Neuronal stem cell (in vitro differentiated cells): ENCODE data around the gene ERC2.

Source experiments
- DNase-seq: peaks from one replicate; pipeline ENCODE4 v3.0.0-alpha.2; 2013; ENCODE audit warnings: low spot score
- H2AFZ ChIP-seq: one replicate; pipeline ENCODE4 v1.6.1; 2013; ENCODE audit warnings: mild to moderate bottlenecking, low read length, inconsistent platforms
- H2AK5ac ChIP-seq: 2 replicates; pipeline ENCODE4 v1.6.1; 2013; ENCODE audit warnings: low read depth, mild to moderate bottlenecking, inconsistent platforms, low read length, moderate library complexity, mixed read lengths
- H2BK120ac ChIP-seq: 2 replicates; pipeline ENCODE4 v1.6.1; 2013; ENCODE audit warnings: low read depth, mild to moderate bottlenecking, inconsistent platforms, low read length, moderate library complexity, mixed read lengths
- H2BK12ac ChIP-seq: one replicate; pipeline ENCODE4 v1.6.1; 2013; ENCODE audit warnings: low read length, inconsistent platforms
- H2BK15ac ChIP-seq: 2 replicates; pipeline ENCODE4 v1.6.1; 2013; ENCODE audit warnings: mild to moderate bottlenecking, low read length, inconsistent platforms, mixed read lengths
- H2BK5ac ChIP-seq: one replicate; pipeline ENCODE4 v1.6.1; 2013; ENCODE audit warnings: inconsistent platforms, mild to moderate bottlenecking, low read length, moderate library complexity
- H3K14ac ChIP-seq: one replicate; pipeline ENCODE4 v1.6.1; 2013; ENCODE audit warnings: low read length, inconsistent platforms
- H3K18ac ChIP-seq: 2 replicates; pipeline ENCODE4 v1.6.1; 2013; ENCODE audit warnings: low read length, inconsistent platforms
- H3K23ac ChIP-seq: 2 replicates; pipeline ENCODE4 v1.6.1; 2013; ENCODE audit warnings: low read depth, mild to moderate bottlenecking, mixed read lengths, low read length, inconsistent platforms; ENCODE audit not compliant: poor library complexity
- H3K27ac ChIP-seq: replicated peaks from 3 replicates; pipeline ENCODE4 v1.5.1; 2013; ENCODE audit warnings: low read length, inconsistent platforms
- H3K27me3 ChIP-seq, 3 experiments: 2 replicates each; pipeline ENCODE4 v1.6.1; 2013; ENCODE audit warnings: low read length in 3 of 3, mild to moderate bottlenecking in 2 of 3, inconsistent platforms in 1 of 3, low read depth in 1 of 3, mixed read lengths in 1 of 3, moderate library complexity in 1 of 3; ENCODE audit not compliant: control insufficient read depth in 3 of 3, insufficient read depth in 3 of 3
- H3K36me3 ChIP-seq, 2 donors: replicated peaks in 1 of 2; 2 replicates each; pipeline ENCODE4 v1.6.1; 2013; ENCODE audit warnings: low read length in 2 of 2; ENCODE audit not compliant: control insufficient read depth in 2 of 2, insufficient read depth in 2 of 2
- H3K4ac ChIP-seq: 2 replicates; pipeline ENCODE4 v1.6.1; 2013; ENCODE audit warnings: inconsistent platforms, mild to moderate bottlenecking, low read length, moderate library complexity
- H3K4me1 ChIP-seq, 2 donors: 1 replicate in 1 of 2; 2 replicates in 1 of 2; pipeline ENCODE4 v1.6.1; 2013; ENCODE audit warnings: low read length in 2 of 2, low read depth in 1 of 2; ENCODE audit not compliant: control insufficient read depth in 2 of 2, insufficient read depth in 1 of 2
- H3K4me2 ChIP-seq: one replicate; pipeline ENCODE4 v1.6.1; 2013; ENCODE audit warnings: mild to moderate bottlenecking, low read length, inconsistent platforms; ENCODE audit not compliant: insufficient read depth, poor library complexity, severe bottlenecking
- H3K4me3 ChIP-seq, 2 donors: 2 replicates each; pipeline ENCODE4 v1.5.1; 2013; ENCODE audit warnings: low read length in 2 of 2, mild to moderate bottlenecking in 2 of 2, inconsistent platforms in 1 of 2, moderate library complexity in 1 of 2
- H3K79me1 ChIP-seq: one replicate; pipeline ENCODE4 v1.6.1; 2013; ENCODE audit warnings: low read depth, mild to moderate bottlenecking, inconsistent platforms, low read length, moderate library complexity
- H3K9ac ChIP-seq: one replicate; pipeline ENCODE4 v1.6.1; 2013; ENCODE audit warnings: mild to moderate bottlenecking, low read depth, low read length, inconsistent platforms; ENCODE audit not compliant: poor library complexity
- H3K9me3 ChIP-seq, 2 donors: replicated peaks in 1 of 2; 2 replicates each; pipeline versions ENCODE3 to v1.6.1; 2013; ENCODE audit warnings: low read length in 2 of 2, mild to moderate bottlenecking in 2 of 2, inconsistent platforms in 1 of 2, low read depth in 1 of 2, mixed read lengths in 1 of 2, moderate library complexity in 1 of 2; ENCODE audit not compliant: control insufficient read depth in 2 of 2, insufficient read depth in 1 of 2
- H4K8ac ChIP-seq: one replicate; pipeline ENCODE4 v1.6.1; 2013; ENCODE audit warnings: low read depth, mild to moderate bottlenecking, inconsistent platforms, low read length, moderate library complexity
- H4K91ac ChIP-seq: one replicate; pipeline ENCODE4 v1.6.1; 2013; ENCODE audit warnings: low read length, low read depth, mild to moderate bottlenecking, inconsistent platforms; ENCODE audit not compliant: poor library complexity
- WGBS, 2 donors: extraction: QIAGEN DNeasy Blood & Tissue Kit; methylation state at CpG; one replicate each; pipeline ENCODE4 v1.1.7; 2013; ENCODE audit warnings: missing lambda C conversion rate in 2 of 2, mixed read lengths in 1 of 2; ENCODE audit not compliant: insufficient read length in 2 of 2, insufficient replicate concordance in 1 of 2; ENCODE audit errors: extremely low coverage in 2 of 2; 5-methylcytosine and 5-hydroxymethylcytosine counted together

The ERC2 gene

DNA sequence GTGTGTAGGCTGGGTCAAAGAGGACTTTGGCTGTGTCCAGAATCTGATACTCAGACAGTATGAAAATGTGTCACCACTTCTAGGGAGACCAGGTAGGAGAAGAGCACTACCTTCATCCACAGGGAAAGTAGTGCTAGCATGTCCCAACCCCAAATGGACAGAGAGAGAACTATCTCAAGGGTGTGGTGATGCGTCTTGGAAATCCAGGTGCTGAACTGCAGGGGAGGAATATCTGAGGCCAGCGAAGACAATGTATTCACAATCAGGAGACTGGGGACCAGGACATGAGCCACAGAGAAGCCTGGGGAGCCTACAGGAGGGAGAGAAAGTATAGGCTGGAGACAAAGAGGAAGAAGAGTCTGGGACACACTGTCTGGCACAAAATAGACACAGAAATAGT is 829.1 kb downstream of the ERC2 start:
- Histone ChIP-seq H2BK5ac (no peak overlapping the region), H2BK15ac (no peak overlapping the region), H3K9ac (no peak overlapping the region), H3K4ac (no peak overlapping the region), H3K4me3 (no peak overlapping the region), H2AK5ac (no peak overlapping the region), H2AFZ (no peak overlapping the region), H3K36me3 (no peaks in the 10 kb centered on the region), H4K8ac (no peak overlapping the region), H3K18ac (no peak overlapping the region), H3K79me1 (no peaks in the 10 kb centered on the region), H3K23ac (no peak overlapping the region), H3K4me1 (no peaks in the 10 kb centered on the region), H2BK12ac (no peak overlapping the region), H4K91ac (no peak overlapping the region), H3K9me3 (no peaks in the 10 kb centered on the region), H3K14ac (no peak overlapping the region), H3K4me2 (no peak overlapping the region), H2BK120ac (no peak overlapping the region), H3K27me3 (no peaks in the 10 kb centered on the region), H3K27ac (no peak overlapping the region)
- WGBS, 2 donors: no CpG with 5 or more reads among the region's 2 CpGs
- no peak for DNase-seq

DNA sequence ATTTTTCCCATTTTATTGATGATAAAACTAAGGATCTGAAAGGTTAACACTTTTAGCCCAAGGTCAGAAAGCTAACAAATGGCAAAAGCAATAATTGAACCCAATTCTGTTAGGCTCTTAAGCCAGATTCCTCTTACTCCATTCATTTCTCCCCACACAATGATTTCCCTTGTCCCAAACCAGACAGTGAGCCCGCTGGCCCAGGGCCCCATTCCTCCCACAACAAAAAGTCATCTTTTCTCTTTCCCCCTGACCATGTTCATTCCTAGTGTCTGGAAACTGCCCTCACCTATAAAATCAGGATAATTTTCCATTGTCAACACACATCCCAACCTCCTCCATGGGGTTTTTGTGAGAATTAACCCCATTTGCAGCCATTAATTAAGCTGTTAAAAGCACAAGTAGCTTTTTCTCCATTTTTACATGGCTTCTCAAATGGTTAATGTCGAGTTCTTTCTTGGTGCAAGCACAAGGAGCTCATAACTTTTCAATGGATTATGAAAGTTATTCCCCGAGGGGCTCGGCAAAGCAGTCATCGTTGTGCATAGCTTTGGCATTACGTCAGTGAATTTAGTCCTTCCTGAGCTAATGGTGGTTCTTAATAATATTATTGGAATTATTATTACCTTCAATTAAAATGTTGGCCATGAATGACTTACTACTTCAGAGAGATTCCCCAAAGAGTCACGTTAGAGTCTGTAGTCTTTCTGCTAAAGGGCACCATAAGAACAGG is 830.2 kb downstream of the ERC2 start:
- no CpG with 5 or more reads among the region's 7 CpGs for WGBS, 2 donors
- Histone ChIP-seq H3K14ac (no peak overlapping the region), H3K27me3 (no peaks in the 10 kb centered on the region), H2BK12ac (no peak overlapping the region), H3K18ac (no peak overlapping the region), H3K27ac (no peak overlapping the region), H2BK15ac (no peak overlapping the region), H3K23ac (no peak overlapping the region), H3K9me3 (no peaks in the 10 kb centered on the region), H4K91ac (no peak overlapping the region), H2BK120ac (no peak overlapping the region), H3K4ac (no peak overlapping the region), H2BK5ac (no peak overlapping the region), H2AFZ (no peak overlapping the region), H3K4me2 (no peak overlapping the region), H4K8ac (no peak overlapping the region), H3K9ac (no peak overlapping the region), H3K36me3 (no peaks in the 10 kb centered on the region), H3K4me1 (no peaks in the 10 kb centered on the region), H3K79me1 (no peaks in the 10 kb centered on the region), H3K4me3 (no peak overlapping the region), H2AK5ac (no peak overlapping the region)
- no peak for DNase-seq

DNA sequence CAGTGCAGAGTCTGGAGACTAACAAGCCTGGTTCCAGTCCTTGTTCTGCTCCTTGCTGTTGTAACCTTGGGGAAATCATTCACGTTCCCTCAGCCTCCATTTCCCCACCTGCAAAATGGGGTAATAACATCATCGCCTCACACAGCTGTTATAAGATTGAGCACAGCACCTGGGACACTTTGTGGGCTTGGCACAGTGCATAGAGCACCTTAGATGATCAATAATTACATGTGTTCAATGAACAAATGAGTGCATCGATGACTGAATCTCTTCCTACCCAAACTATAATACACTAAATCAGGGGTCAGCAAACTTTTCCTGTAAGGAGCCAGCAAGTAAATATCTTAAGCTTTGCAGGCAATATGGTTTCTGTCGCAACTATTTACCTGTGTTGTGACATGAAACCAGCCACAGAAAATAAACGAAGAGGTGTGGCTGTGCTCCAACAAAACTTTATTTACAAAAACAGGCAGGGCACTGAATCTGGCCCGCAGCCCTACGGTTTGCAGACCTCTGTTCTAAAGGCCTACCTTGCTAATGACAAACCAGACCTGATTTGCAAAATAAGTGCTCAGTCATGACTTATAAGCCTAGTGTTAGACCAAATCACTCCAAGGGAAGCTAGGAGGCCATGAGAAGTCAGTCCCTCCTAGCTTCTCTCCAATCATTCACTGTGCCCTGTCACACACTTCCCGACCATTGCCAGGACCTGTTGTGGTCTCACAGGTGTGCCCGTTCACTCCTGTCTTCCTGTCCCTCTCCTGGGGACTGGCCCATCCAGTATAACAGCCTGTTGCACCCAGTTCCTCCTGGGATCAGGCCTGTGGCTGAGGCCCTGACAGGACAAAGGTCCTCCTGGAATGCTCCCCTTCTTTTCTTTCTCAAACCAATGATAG is 831.7 kb downstream of the ERC2 start:
- no peak overlapping the region for H3K27ac ChIP-seq
- no peak overlapping the region for H3K14ac ChIP-seq
- H3K9ac ChIP-seq: no peak overlapping the region
- H2AK5ac ChIP-seq: no peak overlapping the region
- no peak overlapping the region for H3K4me3 ChIP-seq
- no peak overlapping the region for H2BK5ac ChIP-seq
- no peak overlapping the region for H2AFZ ChIP-seq
- H4K91ac ChIP-seq: no peak overlapping the region
- no peaks in the 10 kb centered on the region for H3K4me1 ChIP-seq
- no peak overlapping the region for H3K4ac ChIP-seq
- no peak for DNase-seq
- no peak overlapping the region for H3K23ac ChIP-seq
- H3K36me3 ChIP-seq: no peaks in the 10 kb centered on the region
- no peak overlapping the region for H2BK12ac ChIP-seq
- no peak overlapping the region for H2BK15ac ChIP-seq
- WGBS, 2 donors: no CpG with 5 or more reads among the region's 9 CpGs
- no peak overlapping the region for H3K4me2 ChIP-seq
- no peak overlapping the region for H4K8ac ChIP-seq
- H2BK120ac ChIP-seq: no peak overlapping the region
- H3K9me3 ChIP-seq: no peaks in the 10 kb centered on the region
- no peaks in the 10 kb centered on the region for H3K27me3 ChIP-seq
- H3K18ac ChIP-seq: no peak overlapping the region
- H3K79me1 ChIP-seq: no peaks in the 10 kb centered on the region

DNA sequence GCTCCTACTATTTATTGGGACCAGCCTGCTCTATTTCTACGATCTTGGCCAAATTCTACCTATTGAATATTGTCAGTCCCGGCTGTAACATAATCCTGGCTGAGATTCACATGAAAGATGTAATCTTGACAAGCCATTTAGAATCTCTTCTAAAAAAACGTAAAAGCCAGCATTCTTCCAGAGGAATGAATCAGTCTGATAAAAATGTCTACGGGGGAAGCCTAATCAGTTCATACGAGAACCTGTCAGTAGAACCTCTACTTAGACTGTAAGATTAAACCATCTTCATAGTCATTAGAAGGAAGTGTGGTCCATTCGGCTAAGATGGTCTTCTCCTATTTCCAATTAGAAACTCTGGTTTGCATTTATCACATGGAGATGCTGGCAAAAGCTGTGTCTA is 833.9 kb downstream of the ERC2 start:
- WGBS, 2 donors: no CpG with 5 or more reads among the region's 6 CpGs
- no peak overlapping the region for H2BK12ac ChIP-seq
- H4K91ac ChIP-seq: no peak overlapping the region
- H3K18ac ChIP-seq: no peak overlapping the region
- peaks cover 0 to 3% of the 10 kb centered on the region in 2 donors for H3K4me1 ChIP-seq
- H3K36me3 ChIP-seq: no peaks in the 10 kb centered on the region
- H3K4me2 ChIP-seq: no peak overlapping the region
- no peaks in the 10 kb centered on the region for H3K79me1 ChIP-seq
- H3K27ac ChIP-seq: no peak overlapping the region
- no peak overlapping the region for H3K4ac ChIP-seq
- H3K27me3 ChIP-seq: no peaks in the 10 kb centered on the region
- H3K23ac ChIP-seq: no peak overlapping the region
- no peak overlapping the region for H2BK120ac ChIP-seq
- H2BK15ac ChIP-seq: no peak overlapping the region
- no peak overlapping the region for H3K9ac ChIP-seq
- H2BK5ac ChIP-seq: no peak overlapping the region
- no peak overlapping the region for H2AFZ ChIP-seq
- H2AK5ac ChIP-seq: no peak overlapping the region
- H4K8ac ChIP-seq: no peak overlapping the region
- H3K14ac ChIP-seq: no peak overlapping the region
- no peak for DNase-seq
- H3K4me3 ChIP-seq: no peak overlapping the region
- no peaks in the 10 kb centered on the region for H3K9me3 ChIP-seq
